ENCODE measurements around the gene CDC16.

The CDC16 gene

DNA sequence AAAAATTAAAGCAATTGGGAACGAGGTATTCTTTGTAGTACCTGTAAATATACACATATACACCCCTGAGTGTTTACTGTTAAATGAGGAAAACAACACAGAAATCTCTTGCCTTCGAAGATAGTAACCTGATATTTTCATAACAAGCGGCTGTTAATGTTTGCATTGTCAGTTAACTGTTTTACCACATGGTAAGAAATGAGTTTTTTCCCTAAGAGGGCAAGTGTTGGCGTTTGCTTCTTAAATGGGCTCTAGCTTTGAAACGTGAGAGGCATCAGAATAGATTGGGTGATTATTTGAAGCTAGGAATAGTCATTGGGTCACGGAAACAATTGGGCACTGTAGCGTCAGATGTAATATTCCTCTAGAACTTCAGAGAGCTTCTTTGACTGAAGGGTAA, 24.7 kb downstream of the CDC16 start:
- CTCF ChIA-PET: no interaction called here
- H3K4me3 ChIP-seq (ENCODE audit: low read depth, low read length): no peak overlapping the region
- H3K27ac ChIP-seq (ENCODE audit: extremely low read depth, low read depth, low read length): no peak overlapping the region
- POLR2A ChIA-PET: no interaction called here
- no peaks in the 10 kb centered on the region for H3K4me1 ChIP-seq (ENCODE audit: control insufficient read depth, insufficient read depth, low read length)
- peaks cover 35 to 88% of the 10 kb centered on the region in 2 experiments for H3K36me3 ChIP-seq (ENCODE audit: control insufficient read depth in 2 of 2, insufficient read depth in 1 of 2, low read length in 2 of 2)
- TF ChIP-seq ZNF843 (tag by site-specific recombination; IDR thresholded peaks at IDR 0.05) (no peak), ZNF112 (tag by site-specific recombination; IDR thresholded peaks at IDR 0.05) (no peak), ZSCAN23 (tag by site-specific recombination; IDR thresholded peaks at IDR 0.05) (no peak), TCF7L2 (IDR thresholded peaks at IDR 0.05; ENCODE audit: borderline replicate concordance, low read depth, low read length) (no peak), GLI4 (tag by site-specific recombination; IDR thresholded peaks at IDR 0.05) (no peak), ZNF391 (tag by site-specific recombination; IDR thresholded peaks at IDR 0.05; ENCODE audit: borderline replicate concordance, low read depth) (no peak), KLF8 (tag by site-specific recombination; IDR thresholded peaks at IDR 0.05) (no peak)
- TF ChIP-seq, protein P1, sequence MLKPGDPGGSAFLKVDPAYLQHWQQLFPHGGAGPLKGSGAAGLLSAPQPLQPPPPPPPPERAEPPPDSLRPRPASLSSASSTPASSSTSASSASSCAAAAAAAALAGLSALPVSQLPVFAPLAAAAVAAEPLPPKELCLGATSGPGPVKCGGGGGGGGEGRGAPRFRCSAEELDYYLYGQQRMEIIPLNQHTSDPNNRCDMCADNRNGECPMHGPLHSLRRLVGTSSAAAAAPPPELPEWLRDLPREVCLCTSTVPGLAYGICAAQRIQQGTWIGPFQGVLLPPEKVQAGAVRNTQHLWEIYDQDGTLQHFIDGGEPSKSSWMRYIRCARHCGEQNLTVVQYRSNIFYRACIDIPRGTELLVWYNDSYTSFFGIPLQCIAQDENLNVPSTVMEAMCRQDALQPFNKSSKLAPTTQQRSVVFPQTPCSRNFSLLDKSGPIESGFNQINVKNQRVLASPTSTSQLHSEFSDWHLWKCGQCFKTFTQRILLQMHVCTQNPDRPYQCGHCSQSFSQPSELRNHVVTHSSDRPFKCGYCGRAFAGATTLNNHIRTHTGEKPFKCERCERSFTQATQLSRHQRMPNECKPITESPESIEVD (tag by site-specific recombination; IDR thresholded peaks at IDR 0.05): peak; percentile 87
- H3K9me3 ChIP-seq (ENCODE audit: control insufficient read depth, insufficient read depth, low read depth, low read length): no peaks in the 10 kb centered on the region

DNA sequence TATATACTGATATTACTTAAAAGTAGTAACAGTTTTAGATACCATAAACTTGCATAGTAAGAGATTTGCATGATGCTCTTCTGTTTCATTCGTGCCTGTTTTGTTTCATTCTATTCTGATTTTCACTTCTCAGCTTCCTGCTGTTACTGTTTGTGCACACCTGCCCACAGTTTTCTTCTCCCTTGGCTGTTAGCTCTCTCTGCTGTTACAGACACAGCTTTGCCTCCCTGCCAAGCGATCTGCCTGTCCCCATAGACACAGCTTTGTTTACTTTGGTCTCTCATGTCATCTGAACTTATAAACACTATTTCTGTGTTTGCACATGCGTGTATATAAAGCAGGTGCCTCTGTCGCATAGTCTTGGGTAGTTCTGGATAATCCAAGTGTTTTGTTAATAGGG, 25.3 kb downstream of the CDC16 start:
- ChIA-PET POLR2A (no interaction called here), CTCF (no interaction called here)
- Histone ChIP-seq H3K4me3 (ENCODE audit: low read depth, low read length) (no peak overlapping the region), H3K36me3 (ENCODE audit: control insufficient read depth in 2 of 2, insufficient read depth in 1 of 2, low read length in 2 of 2) (peaks cover 36 to 87% of the 10 kb centered on the region in 2 experiments), H3K27ac (ENCODE audit: extremely low read depth, low read depth, low read length) (no peak overlapping the region), H3K4me1 (ENCODE audit: control insufficient read depth, insufficient read depth, low read length) (no peaks in the 10 kb centered on the region), H3K9me3 (ENCODE audit: control insufficient read depth, insufficient read depth, low read depth, low read length) (no peaks in the 10 kb centered on the region)
- peak; percentile 87 for TF ChIP-seq ZNF341 (tag by site-specific recombination; IDR thresholded peaks at IDR 0.05; ENCODE audit: low read depth)
- TF ChIP-seq ZEB2 (tag by site-specific recombination; IDR thresholded peaks at IDR 0.05): no peak

DNA sequence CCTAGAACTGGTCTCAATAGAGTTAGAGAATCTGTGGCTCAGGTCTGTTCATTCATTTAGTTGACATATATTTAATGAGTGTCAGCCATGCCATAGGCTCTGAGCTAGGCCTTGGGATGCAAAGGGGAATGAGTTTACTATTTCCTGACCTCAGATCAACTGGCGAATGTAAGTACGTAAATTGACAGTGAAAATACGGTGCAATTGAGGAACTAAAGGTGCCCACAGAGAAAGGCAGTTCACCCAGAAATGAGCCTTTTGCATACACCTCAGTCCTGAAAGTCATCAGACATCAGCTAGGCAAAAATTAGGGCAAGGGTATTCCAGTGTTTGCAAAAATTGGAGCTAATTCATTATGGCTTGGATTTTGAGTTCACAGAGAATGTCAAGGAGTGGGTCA, 26.1 kb downstream of the CDC16 start:
- ChIA-PET POLR2A (interaction anchor here (0.7 kb wide), 1 partner anchor 21 kb away, joined by 4 read pairs; the partner anchor contains the start of gene UPF3A), CTCF (no interaction called here)
- Histone ChIP-seq H3K4me3 (ENCODE audit: low read depth, low read length) (no peak overlapping the region), H3K9me3 (ENCODE audit: control insufficient read depth, insufficient read depth, low read depth, low read length) (no peaks in the 10 kb centered on the region), H3K36me3 (ENCODE audit: control insufficient read depth in 2 of 2, insufficient read depth in 1 of 2, low read length in 2 of 2) (peaks cover 36 to 87% of the 10 kb centered on the region in 2 experiments), H3K4me1 (ENCODE audit: control insufficient read depth, insufficient read depth, low read length) (no peaks in the 10 kb centered on the region), H3K27ac (ENCODE audit: extremely low read depth, low read depth, low read length) (no peak overlapping the region)
- TF ChIP-seq ZNF214 (tag by site-specific recombination; IDR thresholded peaks at IDR 0.05; ENCODE audit: borderline replicate concordance): no peak
- no peak for TF ChIP-seq ZNF274 (IDR thresholded peaks at IDR 0.05; ENCODE audit: low read length)
- TF ChIP-seq ZNF274 (tag by site-specific recombination; IDR thresholded peaks at IDR 0.05; ENCODE audit: borderline replicate concordance): no peak
- no peak for TF ChIP-seq ZNF138 (tag by site-specific recombination; IDR thresholded peaks at IDR 0.05; ENCODE audit: borderline replicate concordance)
- TF ChIP-seq ZNF792 (tag by site-specific recombination; IDR thresholded peaks at IDR 0.05): no peak
- TF ChIP-seq, protein P2, sequence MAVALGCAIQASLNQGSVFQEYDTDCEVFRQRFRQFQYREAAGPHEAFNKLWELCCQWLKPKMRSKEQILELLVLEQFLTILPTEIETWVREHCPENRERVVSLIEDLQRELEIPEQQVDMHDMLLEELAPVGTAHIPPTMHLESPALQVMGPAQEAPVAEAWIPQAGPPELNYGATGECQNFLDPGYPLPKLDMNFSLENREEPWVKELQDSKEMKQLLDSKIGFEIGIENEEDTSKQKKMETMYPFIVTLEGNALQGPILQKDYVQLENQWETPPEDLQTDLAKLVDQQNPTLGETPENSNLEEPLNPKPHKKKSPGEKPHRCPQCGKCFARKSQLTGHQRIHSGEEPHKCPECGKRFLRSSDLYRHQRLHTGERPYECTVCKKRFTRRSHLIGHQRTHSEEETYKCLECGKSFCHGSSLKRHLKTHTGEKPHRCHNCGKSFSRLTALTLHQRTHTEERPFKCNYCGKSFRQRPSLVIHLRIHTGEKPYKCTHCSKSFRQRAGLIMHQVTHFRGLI (tag by site-specific recombination; IDR thresholded peaks at IDR 0.05): no peak
- no peak for TF ChIP-seq ZNF341 (tag by site-specific recombination; IDR thresholded peaks at IDR 0.05; ENCODE audit: low read depth)
- TF ChIP-seq, protein P3, sequence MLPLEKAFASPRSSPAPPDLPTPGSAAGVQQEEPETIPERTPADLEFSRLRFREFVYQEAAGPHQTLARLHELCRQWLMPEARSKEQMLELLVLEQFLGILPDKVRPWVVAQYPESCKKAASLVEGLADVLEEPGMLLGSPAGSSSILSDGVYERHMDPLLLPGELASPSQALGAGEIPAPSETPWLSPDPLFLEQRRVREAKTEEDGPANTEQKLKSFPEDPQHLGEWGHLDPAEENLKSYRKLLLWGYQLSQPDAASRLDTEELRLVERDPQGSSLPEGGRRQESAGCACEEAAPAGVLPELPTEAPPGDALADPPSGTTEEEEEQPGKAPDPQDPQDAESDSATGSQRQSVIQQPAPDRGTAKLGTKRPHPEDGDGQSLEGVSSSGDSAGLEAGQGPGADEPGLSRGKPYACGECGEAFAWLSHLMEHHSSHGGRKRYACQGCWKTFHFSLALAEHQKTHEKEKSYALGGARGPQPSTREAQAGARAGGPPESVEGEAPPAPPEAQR (tag by site-specific recombination; IDR thresholded peaks at IDR 0.05): no peak
- TF ChIP-seq, protein P4, sequence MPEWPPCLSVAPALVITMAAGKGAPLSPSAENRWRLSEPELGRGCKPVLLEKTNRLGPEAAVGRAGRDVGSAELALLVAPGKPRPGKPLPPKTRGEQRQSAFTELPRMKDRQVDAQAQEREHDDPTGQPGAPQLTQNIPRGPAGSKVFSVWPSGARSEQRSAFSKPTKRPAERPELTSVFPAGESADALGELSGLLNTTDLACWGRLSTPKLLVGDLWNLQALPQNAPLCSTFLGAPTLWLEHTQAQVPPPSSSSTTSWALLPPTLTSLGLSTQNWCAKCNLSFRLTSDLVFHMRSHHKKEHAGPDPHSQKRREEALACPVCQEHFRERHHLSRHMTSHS (tag by site-specific recombination; IDR thresholded peaks at IDR 0.05): no peak
